GM21381 (cell line): ENCODE data around the gene TMC7.

Experiments used
- ATAC-seq: cut with Tn5 transposase; IDR thresholded peaks from one replicate; pipeline ENCODE4 v1.9.1; 2021; ENCODE audit warnings: mild to moderate bottlenecking, moderate library complexity; ENCODE audit not compliant: unreplicated experiment

The TMC7 gene

DNA sequence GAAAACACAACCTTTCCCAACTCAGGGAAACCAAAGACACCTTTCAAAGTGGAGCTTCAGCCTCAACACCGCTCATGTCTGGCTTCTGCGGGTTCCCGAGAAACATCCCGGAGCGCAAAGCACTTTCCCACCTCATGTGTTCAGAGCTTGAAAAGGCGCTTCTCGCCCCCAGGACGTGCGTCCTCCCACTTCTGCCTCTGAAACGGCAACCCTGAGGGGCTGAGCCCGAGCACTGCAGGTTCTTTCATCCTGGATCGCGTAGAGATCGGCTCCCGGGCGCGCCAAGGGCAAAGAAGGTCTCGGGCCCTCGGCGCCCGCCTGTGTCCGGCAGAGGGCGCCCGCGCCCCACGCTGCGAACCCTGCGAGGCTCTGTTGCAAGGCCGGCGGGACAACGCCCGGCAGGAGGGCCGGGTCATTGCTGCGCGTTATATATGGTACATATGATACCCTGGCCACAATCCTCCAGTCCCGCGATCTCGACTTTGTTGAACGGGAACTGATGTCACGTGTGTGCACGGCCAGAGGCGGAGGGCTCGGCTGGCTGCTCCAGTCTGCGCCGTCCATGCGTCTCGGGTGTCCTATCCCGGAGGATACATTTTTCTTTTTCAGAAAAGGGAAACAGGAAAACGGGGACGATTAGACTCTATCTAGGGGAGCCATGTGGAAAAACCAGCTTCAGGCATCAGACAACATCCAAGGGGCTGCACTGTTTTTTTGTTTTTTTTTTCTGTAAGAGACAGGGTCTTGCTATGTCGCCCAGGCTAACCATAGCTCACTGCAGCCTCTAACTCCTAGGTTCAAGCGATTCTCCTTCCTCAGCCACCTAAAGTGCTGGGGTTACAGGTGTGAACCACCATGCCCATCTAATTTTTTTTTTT, 102.8 kb downstream of the TMC7 start:
- peak; percentile 89 for ATAC-seq

DNA sequence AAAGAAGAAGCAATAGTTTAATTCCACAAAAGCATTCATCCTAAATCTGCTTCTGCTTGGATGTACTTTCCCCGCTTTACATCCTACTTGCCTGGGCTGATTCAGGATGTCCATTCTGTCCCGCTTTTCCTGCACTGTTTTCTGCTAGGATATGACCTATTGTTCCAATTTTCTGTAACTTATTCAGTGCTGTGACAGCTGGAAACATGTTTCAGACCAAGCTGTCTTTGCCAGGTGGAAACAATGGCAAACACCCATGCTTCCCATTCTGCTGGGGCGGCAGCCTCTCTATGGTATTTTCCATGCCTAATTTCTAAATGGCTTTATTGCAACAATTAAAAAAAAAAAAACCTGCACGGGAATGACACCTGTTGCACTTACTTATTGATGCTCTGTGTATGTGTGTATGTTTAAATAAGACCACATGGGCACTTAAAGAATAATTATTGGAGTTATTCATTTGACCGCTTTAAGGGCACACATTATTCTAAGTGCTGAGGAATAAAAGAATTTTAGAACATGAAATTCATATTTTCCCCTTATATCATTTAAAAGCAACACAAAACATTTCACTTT, 104.7 kb downstream of the TMC7 start:
- ATAC-seq, result no peak

DNA sequence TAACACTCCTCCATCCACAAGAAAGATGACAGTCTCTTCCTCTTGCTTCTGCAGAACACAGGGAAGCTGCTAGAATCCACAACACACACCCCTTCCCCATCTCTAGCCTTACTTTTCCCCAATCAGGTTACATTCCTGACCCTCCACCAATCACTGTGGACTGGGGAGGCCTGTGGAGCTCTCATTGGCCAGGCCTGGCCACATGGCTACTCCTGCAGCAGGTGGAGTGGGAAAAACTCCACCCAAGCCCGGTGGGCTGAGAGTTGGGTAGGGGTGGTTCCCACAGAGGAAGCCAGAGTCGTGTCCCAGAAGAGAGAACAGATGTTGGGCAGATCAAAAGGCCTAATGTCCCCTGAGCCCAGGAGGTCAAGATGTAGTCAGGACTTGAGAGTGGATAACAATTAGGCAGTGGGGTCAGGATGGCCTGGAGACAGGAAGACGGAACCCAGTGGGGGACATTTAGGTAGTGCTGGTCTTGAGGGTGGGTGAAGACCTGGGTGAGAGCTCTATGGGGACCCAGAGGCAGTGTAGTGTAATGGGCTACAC, 105.7 kb downstream of the TMC7 start:
- ATAC-seq, result no peak

DNA sequence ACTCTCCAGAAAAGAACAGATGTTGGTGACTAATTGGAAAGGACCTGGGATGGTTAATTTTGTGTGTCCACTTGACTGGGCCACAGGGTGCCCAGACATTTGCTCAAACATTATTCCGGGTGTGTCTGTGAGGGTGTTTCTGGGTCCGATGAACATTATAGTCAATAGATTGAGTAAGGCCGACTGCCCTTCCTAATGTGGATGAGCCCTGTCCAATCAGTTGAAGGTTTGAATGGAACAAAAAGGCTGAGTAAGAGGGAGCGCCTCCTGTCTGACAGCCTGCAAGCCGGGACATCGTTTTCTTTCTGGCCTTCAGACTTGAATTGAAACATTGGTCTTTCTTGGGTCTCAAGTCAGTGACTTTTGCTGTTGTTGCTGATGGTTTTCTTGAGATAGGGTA, 107.2 kb downstream of the TMC7 start:
- ATAC-seq, result no peak

DNA sequence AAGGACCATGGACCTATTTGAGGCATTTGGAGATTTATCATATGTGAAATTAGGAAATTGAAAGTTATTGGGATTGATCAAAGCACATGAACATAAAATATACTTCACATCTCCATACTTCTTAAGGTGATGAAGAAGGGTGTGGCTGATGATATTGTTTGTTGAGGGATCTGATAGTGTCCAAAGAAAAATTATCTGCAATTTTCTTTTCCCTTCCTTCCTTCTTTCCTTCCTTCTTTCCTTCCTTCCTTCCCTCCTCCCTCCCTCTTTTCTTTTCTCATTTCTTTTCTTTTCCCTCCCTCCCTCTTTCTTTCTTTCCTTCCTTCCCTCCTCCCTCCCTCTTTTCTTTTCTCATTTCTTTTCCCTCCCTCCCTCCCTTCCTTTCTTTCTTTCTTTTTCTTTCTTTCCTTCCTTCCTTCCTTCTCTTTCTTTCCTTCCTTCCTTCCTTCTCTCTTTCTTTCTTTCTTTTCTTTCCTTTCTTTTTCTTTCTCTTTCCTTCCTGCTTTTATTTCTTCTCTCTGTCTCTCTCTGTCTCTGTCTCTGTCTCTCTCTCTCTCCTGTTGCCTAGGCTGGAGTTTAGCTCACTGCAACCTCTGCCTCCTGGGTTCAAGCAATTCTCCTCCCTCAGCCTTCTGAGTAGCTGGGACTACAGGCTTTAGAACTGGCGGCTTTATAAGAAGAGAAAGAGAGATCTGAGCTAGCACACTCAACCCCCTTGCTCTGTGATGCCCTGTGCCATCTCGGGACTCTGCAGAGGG, 109.1 kb downstream of the TMC7 start:
- ATAC-seq, result no peak

DNA sequence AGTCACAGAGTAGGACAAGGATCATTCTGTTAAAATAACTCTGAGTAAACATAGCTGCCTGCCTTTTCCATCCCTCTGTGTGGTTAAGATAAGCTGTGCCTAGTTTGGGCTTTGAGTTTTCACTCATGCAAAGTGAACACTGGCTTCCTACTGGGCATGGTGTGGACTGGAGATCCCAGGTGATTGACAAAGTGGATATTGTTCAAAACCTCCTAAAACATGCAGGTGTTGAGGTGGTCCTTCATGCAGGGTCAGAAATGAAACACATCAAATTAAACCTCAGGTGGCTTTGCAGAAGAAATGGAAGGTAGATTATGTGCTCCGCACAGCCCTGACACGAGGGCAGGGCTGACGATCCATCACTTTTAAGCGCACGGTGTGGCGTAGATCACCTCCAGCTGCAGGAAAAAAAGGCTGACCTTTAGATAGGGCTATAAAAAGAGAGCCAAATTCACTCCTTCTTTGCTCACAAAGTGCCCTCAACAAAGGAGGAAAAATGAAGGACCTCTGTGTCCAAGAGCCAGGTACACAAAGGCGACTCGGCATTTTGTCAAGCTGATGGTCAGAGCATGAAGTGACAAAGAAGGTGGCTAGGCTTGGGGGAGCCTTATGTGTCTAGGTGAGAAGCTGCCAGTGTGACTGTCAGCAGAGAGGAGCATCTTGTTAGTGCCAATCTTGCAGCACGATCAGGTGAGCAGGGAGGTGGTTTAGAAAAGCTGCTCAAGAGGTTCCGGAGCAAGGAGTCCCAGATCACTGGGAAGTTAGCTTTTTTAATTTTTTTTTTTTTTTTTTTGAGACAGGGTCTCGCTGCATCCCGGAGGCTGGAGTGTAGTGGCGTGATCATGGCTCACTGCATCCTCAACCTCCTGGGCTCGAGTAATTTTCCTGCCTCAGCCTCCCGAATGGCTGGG, 110.2 kb downstream of the TMC7 start:
- ATAC-seq, result no peak

DNA sequence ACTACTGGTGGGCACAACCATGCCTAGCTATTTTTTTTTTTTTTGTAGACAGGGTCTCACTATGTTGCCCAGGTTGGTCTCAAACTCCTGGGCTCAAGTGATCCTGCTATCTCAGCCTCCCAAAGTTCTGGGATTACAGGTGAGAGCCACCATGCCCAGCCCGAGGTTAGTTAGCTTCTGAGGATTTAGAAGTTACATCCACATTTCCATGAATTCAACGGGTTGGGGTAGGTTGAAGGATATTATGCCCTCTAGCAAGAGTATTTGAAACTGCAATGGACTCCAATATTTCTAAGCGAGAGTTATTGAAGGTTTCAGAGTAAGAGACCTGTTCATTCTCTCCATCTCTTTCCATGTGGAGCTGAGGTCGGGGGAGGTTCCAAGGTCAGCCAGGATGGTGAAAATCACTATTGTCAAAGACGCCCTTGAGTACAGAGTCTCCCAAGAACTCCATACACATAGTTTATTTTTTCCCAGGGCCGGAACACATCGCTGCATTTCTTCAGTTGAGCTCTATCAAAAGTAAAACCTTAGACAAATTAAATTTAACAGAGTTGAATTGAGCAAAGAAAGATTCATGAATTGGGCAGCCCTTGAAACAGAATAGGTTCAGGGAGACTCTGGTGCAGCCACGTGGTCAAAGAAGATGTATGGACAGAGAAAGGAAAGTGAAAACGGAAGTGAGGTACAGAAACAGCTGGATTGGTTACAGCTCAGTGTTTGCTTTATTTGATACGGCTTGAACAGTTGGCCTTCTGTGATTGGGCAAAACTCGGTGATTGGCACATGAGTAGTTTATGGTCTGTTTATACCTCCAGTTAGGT, 111.0 kb downstream of the TMC7 start:
- no peak for ATAC-seq

DNA sequence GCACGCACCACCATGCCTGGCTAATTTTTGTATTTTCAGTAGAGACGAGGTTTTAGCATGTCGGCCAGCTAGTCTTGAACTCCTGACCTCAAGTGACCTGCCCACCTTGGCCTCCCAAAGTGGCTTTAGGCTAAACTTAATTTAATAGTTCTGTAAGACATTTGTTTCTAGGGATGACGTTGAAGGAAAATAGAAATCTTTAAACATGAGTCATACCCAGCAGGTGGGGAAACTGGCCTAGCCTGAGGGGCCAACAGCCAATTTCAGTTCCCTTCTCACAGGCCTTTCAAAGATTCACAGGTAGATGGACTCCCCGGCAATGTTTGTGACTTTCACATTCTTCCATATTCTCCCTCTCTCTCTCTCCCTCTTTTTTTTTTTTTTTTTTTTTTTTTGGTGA, 111.9 kb downstream of the TMC7 start:
- no peak for ATAC-seq

DNA sequence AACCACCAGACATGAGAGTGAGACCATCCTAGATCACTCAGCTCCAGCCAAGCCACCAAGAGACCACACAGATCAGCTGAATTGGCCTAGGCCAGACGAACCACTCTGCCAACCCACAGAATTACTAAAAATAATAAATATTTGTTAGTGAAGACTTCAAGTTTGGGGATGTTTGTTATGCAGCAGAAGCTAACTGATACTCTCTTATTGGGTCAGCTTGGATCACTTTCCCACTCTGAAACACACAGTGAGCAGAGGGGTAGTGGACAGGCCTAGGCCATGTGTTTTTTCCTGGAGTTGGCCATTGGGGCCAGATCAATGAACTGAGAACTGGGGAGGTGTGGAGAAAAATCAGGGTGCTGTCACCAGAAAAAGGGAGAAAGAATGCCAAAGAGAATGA, 114.4 kb downstream of the TMC7 start:
- no peak for ATAC-seq

DNA sequence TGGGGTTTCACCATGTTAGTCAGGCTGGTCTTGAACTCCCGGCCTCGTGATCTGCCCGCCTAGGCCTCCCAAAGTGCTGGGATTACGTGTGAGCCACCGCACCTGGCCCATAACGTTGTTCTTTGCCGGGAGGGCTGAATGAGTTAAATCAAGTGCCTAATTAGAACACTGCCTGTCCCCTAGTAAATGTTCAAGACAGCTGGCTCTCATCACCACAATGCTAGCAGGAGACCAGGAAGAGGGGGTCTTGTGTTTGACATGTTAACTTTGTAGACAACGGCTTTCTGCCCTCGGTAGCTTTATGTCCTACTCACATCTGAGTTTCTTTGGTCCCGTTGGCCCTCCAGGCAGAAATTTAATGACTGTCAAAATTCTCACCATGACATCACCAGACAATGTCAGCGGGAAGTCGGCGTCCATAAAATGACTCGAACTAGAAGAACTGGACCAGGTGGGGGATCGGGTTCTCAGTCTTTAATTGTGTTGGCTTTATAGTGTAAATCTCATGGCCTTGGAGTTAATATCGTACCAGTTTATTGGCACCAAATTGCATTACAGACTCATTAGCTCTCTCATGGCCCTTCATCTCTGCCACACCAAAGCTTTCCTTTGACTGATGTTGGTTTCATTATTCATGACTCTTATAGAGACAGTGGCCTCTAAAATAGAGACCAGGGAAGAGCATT, 118.6 kb downstream of the TMC7 start:
- ATAC-seq, result no peak

DNA sequence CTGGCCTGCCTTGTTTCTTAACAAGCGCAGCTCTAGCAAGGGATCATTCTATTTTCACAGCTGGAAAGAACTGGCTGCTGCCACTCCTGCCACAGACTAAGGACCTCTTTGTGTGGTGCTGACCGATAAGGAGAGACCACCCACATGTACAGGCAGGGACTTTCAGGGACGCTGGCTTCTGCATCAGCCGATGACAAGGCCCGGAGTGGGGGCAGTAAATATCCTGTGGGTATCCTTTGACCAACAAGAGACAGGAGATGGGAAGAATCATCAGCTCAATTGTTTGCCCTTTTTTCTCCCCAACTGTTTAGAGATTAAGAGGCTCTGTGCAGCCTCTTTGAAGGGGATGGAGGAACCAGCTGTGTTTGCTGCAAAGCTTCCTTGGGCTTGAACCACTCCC, 120.9 kb downstream of the TMC7 start:
- ATAC-seq, result no peak

DNA sequence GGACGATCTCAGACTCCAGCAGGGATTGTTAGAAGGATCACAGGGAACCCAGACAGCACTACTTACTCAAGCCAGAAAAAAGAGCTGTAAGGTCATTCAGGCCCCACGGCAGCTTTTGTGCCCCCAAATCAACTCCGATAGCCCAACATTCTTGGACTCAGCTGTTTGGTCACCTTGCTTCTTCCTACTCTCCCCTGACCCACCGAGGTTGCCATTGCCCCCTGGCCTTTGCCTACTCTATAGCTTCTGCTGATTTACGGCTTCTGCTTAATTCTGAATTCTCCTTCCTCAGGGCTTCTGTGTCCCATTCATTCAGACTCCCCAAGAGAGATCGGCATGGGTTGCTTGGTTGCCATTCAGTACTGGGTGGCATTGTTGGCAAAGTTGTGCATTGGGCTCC, 121.4 kb downstream of the TMC7 start:
- ATAC-seq, result no peak

DNA sequence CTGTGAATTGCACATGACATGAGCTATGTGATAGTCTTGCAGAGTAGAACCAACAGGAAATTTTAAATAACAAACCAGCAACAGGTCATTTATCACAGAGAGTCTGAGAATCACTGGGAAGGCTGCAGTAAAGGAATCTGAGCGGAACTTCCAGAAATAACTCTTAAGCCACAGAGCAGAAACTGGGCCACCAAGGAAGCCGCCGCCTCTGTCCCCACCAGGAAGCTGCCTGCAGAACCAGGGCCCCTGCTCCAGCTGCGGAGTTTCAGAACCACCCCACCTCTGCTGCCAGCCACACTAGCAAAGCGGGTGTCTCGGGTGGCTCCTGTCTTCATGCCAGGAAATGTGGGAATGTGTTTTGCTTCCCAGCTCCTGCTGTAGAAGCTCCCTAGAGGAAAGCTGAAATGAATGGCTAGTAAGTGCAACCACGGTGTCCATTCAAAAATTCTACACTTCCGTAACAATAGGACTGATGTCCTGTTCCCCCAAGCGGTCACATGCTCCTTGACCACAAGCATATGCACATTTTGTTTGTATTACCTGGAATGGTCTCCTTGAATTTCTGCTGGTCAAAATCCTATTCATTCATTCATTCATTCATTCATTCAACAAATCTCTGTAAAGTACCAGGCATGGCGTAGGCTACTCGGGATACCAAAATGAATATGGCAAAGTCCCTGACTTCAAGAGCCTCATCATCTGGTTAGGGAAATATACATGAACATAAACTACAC, 122.3 kb downstream of the TMC7 start:
- no peak for ATAC-seq

DNA sequence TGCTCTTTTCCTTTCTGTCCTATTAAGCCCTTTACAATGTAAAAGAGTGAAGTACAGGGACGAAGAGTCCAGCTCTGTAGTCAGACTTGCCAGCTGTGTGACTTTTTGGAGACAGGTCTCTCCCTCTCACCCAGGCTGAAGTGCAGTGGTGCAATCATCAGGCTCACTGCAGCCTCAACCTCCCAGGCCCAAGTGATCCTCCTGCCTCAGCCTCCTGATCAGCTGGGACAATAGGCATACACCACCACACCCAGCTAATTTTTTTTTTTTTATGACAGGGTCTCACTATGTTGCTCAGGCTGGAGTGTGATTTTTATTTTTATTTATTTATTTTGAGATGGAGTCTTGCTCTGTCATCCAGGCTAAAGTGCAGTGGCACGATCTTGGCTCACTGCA, 122.9 kb downstream of the TMC7 start:
- no peak for ATAC-seq

DNA sequence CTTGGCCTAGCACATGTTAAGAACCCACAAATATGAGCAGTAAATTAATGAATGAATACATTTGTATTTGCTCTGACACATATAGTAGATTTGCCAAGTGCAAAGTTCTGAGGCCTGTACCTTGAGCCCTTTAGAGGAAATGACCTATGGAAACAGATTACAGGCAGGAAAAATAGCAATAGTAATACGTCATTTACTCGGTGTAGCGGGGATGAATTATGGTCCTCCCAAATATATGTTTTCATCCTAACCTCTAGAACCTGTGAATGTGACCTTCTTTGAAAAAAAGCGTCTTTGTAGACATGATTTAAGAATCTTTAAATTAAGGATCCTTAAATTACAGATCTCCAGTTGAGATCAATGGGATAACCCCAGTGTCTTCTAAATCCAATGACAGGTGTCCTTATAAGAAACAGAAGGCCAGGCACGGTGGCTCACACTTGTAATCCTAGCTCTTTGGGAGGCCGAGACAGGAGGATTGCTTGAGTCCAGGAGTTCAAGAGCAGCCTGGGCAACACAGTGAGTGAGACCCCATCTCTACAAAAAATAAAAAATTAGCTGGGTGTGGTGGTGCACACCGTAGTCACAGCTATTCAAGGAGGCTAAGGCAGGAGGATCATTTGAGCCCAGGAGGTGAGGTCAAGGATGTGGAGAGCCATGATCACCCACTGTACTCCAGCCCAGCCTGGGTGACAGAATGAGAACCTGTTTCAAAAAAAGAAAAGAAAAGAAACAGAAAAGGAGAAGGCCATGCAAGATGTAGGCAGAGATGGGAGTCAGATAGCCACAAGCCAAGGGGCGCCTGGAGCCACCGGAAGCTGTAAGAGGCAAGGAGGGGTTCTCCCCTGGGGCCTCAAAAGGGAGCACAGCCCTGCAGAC, 124.9 kb downstream of the TMC7 start:
- ATAC-seq, result no peak

DNA sequence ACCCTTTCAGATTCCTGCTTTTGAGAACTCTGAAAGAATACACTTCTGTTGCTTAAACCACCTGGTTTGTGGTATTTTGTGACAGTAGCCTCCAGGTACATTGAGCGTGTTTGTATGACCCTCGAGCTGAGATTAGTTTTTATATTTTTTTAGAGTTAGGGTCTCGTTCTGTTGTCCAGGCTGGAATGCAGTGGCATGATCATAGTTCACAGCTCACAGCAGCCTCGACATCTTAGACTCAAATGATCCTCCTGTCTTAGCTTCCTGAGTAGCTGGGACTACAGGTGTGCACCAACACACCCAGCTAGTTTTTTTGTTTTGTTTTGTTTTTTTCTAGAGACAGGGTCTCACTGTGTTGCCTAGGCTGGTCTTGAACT, 125.5 kb downstream of the TMC7 start:
- ATAC-seq, result no peak

DNA sequence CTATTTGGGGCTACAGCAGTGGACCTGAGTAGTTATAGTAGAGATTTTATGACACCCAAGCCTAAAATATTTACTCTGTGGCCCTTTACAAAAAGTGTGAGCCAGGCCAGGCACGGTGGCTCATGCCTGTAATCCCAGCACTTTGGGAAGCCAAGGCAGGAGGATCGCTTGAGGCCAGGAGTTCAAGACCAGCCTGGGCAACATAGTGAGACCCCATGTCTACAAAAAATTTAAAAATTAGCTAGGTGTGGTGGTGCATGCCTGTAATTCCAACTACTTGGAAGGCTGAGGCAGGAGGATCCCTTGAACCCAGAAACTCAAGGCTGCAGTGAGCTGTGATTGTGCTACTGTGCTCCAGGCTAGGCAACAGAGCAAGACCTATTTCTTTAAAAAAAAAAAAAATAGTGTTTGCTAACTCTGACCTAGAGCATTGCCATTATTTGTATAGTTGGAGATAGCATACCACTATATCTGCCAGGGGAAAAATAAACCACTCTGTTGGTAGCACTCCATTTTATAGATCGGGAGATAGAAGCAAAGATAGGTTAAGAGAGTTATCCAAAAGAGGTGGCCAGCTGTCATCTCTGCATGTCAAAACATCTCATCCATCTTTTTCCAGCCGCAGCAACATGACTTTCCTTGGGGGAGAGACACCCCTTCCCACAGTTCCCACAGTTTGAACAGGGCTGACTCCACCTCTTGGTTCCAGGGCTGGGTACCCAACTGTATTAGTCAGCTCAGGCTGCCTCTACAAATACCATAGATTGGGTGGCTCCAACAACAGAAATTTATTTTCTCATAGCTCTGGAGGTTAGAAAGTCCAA, 127.0 kb downstream of the TMC7 start:
- no peak for ATAC-seq
